22Rv1 (cell line): ENCODE measurements around the gene AGFG2.

ENCODE experiments used
- H3K27ac ChIP-seq: fragments of 450-650 bp; 2 replicates; pipeline ENCODE4 v1.5.1; 2017
- ZFX ChIP-seq: fragments of 450-650 bp; IDR thresholded peaks from 2 replicates; pipeline ENCODE4 v1.6.1; 2017; ENCODE audit warnings: antibody characterized with exemption, borderline replicate concordance
- TF ChIP-seq, protein P1 (sequence below): fragments of 450-650 bp; IDR thresholded peaks from 2 replicates; pipeline ENCODE4 v1.5.1; 2017; ENCODE audit warnings: mild to moderate bottlenecking

AGFG2 gene

GRCh38 chr7:100609958-100610357, 71.0 kb downstream of the AGFG2 start:
- TF ChIP-seq, protein P1, sequence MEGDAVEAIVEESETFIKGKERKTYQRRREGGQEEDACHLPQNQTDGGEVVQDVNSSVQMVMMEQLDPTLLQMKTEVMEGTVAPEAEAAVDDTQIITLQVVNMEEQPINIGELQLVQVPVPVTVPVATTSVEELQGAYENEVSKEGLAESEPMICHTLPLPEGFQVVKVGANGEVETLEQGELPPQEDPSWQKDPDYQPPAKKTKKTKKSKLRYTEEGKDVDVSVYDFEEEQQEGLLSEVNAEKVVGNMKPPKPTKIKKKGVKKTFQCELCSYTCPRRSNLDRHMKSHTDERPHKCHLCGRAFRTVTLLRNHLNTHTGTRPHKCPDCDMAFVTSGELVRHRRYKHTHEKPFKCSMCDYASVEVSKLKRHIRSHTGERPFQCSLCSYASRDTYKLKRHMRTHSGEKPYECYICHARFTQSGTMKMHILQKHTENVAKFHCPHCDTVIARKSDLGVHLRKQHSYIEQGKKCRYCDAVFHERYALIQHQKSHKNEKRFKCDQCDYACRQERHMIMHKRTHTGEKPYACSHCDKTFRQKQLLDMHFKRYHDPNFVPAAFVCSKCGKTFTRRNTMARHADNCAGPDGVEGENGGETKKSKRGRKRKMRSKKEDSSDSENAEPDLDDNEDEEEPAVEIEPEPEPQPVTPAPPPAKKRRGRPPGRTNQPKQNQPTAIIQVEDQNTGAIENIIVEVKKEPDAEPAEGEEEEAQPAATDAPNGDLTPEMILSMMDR: no peak
- 0 out of 2 replicates have a peak overlapping the region, but pooled peaks have one; percentile 7 for H3K27ac ChIP-seq

GRCh38 chr7:100611983-100612729, 73.2 kb downstream of the AGFG2 start, which contains the start of gene MOSPD3:
Gene MOSPD3, plus strand, starts transcription at chr7:100612540. Its CDS starts 252 bp downstream, at chr7:100612792.
- H3K27ac ChIP-seq: peak within 1 kb of the TSS; percentile 83
- no peak for TF ChIP-seq ZFX
- TF ChIP-seq, protein P1: no peak

DNA sequence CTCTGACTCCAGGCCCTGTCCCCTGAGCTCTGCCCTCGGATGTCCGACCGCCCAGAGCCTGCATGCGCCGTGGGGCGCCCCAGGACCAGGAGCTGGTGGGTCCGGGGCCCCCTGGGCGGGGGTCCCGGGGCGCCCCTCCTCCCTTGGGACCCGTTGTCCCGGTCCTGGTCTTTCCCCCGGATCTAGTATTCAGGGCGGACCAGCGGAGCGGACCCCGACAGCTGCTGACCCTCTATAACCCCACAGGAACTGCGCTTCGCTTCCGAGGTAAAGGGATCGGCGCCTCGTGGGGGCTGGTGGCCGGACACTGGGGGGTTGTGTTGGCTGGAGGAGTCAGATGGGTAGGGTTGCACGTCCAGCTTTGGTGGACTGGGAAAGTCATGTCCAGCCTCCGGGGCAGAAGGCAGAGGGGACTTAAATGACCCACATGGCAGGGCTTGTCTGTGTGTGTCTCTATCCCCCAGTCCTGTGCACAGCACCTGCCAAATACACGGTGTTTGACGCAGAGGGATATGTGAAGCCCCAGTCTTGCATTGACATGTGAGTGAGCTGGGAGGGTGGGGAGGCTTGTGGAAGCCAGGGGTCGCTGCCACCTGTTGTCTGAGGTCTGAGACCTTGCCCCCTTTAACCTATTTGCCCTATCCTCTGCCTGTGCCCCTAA, 73.9 kb downstream of the AGFG2 start:
- peak overlapping the region; percentile 83 for H3K27ac ChIP-seq
- no peak for TF ChIP-seq ZFX
- TF ChIP-seq, protein P1: no peak

GRCh38 chr7:100613412-100614175, 74.6 kb downstream of the AGFG2 start:
- TF ChIP-seq, protein P1: no peak
- TF ChIP-seq ZFX: no peak
- H3K27ac ChIP-seq: no peak overlapping the region

DNA sequence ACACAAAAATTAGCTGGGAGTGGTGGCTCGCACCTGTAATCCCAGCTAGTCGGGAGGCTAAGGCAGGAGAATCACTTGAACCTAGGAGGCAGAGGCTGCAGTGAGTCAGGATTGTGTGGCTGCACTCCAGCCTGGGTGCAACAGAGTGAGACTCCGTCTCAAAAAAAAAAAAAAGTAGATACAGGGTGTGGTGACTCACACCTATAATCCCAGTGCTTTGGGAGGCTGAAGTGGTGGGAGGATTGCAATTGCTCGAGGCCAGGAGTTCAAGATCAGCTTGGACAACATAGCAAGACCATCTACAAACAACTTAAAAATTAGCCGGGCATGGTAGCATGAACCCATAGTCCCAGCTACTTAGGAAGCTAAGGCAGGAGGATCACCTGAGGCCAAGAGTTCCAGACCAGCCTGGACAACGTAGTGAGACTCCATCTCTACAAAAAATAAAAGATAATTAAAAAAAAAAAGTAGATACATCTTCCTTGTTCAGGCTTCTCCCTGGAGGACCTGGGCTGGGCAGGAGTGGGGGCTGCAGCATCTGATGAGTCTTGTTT, 75.4 kb downstream of the AGFG2 start:
- no peak overlapping the region for H3K27ac ChIP-seq

More for the DNA sequence above, 75.4 kb downstream of the AGFG2 start:
- TF ChIP-seq, protein P1: no peak
- TF ChIP-seq ZFX: no peak
